Measurements from ENCODE around the gene PPP3CA.

DNA sequence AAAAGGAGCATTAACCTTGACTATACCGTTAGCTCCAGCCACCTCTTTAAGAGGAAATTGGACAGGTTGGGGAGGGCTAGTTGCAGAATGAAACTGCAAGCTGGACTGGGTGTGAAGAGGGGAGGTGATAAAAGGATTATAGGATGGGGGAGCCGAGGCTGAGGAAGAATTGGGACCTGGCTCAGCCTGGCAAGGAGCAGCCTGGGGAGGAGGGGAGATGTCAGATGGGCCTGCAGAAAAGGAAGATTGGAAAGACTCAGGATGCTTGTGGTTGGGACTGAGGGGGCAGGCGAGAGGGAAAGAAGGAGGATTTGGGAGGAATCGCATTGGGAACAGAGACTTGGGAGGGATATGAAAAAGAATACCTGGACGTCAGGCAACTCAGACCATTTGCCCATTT is 351.7 kb downstream of the PPP3CA start:
- TF ChIP-seq, protein P1, sequence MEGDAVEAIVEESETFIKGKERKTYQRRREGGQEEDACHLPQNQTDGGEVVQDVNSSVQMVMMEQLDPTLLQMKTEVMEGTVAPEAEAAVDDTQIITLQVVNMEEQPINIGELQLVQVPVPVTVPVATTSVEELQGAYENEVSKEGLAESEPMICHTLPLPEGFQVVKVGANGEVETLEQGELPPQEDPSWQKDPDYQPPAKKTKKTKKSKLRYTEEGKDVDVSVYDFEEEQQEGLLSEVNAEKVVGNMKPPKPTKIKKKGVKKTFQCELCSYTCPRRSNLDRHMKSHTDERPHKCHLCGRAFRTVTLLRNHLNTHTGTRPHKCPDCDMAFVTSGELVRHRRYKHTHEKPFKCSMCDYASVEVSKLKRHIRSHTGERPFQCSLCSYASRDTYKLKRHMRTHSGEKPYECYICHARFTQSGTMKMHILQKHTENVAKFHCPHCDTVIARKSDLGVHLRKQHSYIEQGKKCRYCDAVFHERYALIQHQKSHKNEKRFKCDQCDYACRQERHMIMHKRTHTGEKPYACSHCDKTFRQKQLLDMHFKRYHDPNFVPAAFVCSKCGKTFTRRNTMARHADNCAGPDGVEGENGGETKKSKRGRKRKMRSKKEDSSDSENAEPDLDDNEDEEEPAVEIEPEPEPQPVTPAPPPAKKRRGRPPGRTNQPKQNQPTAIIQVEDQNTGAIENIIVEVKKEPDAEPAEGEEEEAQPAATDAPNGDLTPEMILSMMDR (IDR thresholded peaks at IDR 0.05; ENCODE audit: low read length): no peak
- TF ChIP-seq EZH2phosphoT487 (IDR thresholded peaks at IDR 0.05; ENCODE audit: low read length): no peak
- TF ChIP-seq EZH2 (optimal IDR thresholded peaks at IDR 0.05; ENCODE audit: low read depth, low read length): no peak

Measured in MM.1S (cell line).